Measurements from ENCODE around the gene TFAM.

TFAM gene

DNA sequence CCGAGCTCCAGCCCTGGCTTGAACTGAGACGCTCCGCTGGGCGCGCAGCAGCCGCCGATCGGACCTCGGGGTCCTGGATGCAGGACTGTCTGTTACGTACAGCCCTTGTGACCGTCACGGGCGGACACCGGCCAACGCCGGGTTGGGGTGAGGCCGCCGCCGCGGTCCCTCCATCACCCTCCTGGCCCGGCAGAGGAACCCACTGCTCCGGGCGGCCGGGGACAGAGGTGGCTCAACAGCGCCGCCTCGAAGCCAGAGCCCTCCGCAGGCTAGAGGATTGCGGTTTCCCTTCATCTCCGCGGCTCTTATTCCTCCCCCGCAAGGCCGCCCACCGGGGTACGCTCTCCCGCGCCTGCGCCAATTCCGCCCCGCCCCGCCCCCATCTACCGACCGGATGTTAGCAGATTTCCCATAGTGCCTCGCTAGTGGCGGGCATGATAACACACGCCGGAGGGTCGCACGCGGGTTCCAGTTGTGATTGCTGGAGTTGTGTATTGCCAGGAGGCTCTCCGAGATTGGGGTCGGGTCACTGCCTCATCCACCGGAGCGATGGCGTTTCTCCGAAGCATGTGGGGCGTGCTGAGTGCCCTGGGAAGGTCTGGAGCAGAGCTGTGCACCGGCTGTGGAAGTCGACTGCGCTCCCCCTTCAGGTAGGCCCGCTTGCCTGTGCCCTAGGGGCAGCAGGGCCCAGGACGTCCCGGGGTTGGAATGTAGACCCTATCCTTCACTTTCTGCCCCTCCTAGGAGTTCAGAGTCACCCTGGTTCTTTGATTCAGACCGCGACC lies at the start of gene TFAM:
Gene TFAM, plus strand, starts transcription at position 412 of the 785 bp plus-strand sequence. Its CDS starts 138 bp downstream, at position 550.
- in situ Hi-C loops (cut with MboI; ENCODE audit: low pct_unique_long_range_greater_than_20kb, low sequenced_read_pairs, unreplicated experiment): no loop called here
- TF ChIP-seq, protein P1, sequence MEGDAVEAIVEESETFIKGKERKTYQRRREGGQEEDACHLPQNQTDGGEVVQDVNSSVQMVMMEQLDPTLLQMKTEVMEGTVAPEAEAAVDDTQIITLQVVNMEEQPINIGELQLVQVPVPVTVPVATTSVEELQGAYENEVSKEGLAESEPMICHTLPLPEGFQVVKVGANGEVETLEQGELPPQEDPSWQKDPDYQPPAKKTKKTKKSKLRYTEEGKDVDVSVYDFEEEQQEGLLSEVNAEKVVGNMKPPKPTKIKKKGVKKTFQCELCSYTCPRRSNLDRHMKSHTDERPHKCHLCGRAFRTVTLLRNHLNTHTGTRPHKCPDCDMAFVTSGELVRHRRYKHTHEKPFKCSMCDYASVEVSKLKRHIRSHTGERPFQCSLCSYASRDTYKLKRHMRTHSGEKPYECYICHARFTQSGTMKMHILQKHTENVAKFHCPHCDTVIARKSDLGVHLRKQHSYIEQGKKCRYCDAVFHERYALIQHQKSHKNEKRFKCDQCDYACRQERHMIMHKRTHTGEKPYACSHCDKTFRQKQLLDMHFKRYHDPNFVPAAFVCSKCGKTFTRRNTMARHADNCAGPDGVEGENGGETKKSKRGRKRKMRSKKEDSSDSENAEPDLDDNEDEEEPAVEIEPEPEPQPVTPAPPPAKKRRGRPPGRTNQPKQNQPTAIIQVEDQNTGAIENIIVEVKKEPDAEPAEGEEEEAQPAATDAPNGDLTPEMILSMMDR (IDR thresholded peaks at IDR 0.05; ENCODE audit: extremely low read depth, insufficient read depth, missing control alignments): peak; percentile 81
- peak; percentile 90 for DNase-seq (ENCODE audit: low spot score)

DNA sequence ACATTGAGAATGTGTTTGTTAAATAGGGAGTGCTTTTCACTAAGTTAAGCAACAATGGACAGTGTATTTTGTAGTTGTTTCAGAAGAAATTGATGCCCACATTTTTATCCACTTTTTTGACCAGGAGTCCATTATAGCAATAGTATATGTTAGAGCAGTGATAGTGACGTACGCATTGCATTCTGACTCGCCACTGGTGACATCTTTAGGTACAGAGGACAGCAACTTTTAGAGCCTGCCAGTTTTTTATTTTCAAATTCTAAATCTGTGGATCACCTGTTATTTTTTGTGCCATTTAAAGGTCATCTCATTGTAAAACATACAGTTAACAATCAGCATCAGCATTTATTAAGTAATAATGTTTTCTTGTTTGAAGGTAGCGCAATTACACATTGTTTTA lies 49.0 kb upstream of the TFAM start:
- TF ChIP-seq, protein P1 (IDR thresholded peaks at IDR 0.05; ENCODE audit: extremely low read depth, insufficient read depth, missing control alignments): no peak

DNA sequence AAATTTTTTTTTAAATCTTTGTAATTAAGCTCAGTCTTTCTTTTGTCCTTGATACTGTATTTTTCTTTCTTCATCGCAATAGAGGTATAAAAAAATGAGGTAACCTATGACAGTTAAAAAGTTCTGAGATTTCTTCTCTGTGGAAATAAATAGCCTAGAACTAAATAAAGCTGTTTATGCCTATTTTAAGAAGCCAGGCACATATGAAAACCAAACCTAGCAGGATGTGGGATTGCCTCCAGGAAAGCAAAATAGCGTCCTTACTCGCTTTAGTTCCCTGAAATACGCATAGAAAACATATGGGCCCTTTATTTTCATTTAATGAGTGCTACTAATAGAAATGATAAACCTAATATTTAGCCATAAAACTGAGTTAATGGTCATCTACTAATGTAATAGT lies 43.8 kb upstream of the TFAM start:
- DNase-seq (ENCODE audit: low spot score): no peak
- in situ Hi-C loops (cut with MboI; ENCODE audit: low pct_unique_long_range_greater_than_20kb, low sequenced_read_pairs, unreplicated experiment): no loop called here
- TF ChIP-seq, protein P1 (IDR thresholded peaks at IDR 0.05; ENCODE audit: extremely low read depth, insufficient read depth, missing control alignments): no peak

More for the DNA sequence above, 49.0 kb upstream of the TFAM start:
- DNase-seq (ENCODE audit: low spot score): no peak
- in situ Hi-C loops (cut with MboI; ENCODE audit: low pct_unique_long_range_greater_than_20kb, low sequenced_read_pairs, unreplicated experiment): no loop called here

DNA sequence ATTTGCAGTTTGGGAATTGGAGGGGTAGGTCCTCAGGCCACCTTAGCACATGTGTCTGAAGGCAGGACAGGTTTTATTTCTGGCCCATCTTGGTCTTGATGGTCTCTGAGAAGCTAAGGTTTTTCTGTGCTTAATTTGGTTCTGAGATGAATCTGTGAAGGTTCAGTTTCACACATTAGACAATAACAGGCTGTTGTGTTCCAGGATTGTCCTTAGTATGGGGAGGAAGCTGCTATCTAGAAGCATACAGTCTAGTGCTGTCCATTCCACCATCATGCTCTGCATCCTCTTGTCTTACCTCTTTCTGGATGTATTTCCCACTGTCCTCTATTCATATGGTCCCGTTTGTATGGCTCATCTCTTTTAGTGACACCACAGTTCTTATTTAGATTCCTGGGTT lies 43.3 kb upstream of the TFAM start:
- in situ Hi-C loops (cut with MboI; ENCODE audit: low pct_unique_long_range_greater_than_20kb, low sequenced_read_pairs, unreplicated experiment): no loop called here
- TF ChIP-seq, protein P1 (IDR thresholded peaks at IDR 0.05; ENCODE audit: extremely low read depth, insufficient read depth, missing control alignments): no peak
- no peak for DNase-seq (ENCODE audit: low spot score)

DNA sequence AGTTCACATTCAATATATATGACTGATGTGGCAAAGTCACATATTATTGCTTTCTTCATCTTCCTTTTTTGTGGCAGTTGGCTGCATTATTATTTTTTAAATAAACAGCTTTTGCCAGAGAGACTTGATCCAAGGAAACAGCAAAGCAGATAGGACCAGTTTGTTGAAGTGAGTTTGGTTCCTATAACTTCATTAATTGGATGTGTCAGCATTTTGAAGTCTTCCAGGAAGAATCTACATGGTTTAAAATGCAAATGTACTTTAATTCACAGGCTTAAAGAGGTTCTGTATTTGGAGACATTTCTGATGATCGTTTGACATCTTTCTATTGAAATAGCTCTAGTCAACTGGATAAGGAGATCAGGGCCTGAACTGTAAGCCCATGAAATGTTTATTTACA lies 37.2 kb upstream of the TFAM start:
- in situ Hi-C loops (cut with MboI; ENCODE audit: low pct_unique_long_range_greater_than_20kb, low sequenced_read_pairs, unreplicated experiment): no loop called here
- TF ChIP-seq, protein P1 (IDR thresholded peaks at IDR 0.05; ENCODE audit: extremely low read depth, insufficient read depth, missing control alignments): no peak
- no peak for DNase-seq (ENCODE audit: low spot score)

DNA sequence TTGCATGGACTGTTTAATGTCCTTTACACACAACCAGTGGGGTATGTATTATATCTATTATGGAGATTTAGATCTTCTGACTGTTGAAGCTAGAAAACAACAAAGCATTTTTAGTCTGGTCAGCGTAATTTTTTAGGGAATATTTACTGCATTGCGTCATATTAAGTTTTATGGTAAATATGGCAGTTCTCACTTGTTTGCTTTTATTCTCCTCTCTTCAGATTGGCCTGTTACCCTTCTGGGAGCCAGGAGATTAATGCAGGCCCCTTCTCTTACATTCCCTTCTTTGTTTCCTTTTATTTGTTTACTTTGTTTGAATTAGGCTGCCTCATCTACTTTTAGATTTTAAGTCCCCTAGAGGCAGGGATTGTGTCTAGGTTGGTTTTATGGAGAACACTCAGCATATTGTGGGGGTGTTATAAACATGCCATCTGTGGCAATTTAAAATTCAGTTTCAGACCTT lies 36.6 kb upstream of the TFAM start:
- DNase-seq (ENCODE audit: low spot score): no peak
- TF ChIP-seq, protein P1 (IDR thresholded peaks at IDR 0.05; ENCODE audit: extremely low read depth, insufficient read depth, missing control alignments): no peak

More for the DNA sequence above, 36.6 kb upstream of the TFAM start:
- in situ Hi-C loops (cut with MboI; ENCODE audit: low pct_unique_long_range_greater_than_20kb, low sequenced_read_pairs, unreplicated experiment): no loop called here
